ENCODE measurements around the gene ZNF532. TPM values are rescaled to one million over a fixed set of nuclear protein-coding genes. Genes with fewer than 3 reads are reported as not detected.
"Not testable (repeated sequence)": the region's sequence is repeated elsewhere in the genome, so short reads cannot be mapped to it uniquely, and the experiment has no call there.

ZNF532 gene
- total and polyA plus RNA-seq, 4 experiments from 2014 or later, result 1.1 to 9.2 (median 7.8) TPM; not detected in 1

DNA sequence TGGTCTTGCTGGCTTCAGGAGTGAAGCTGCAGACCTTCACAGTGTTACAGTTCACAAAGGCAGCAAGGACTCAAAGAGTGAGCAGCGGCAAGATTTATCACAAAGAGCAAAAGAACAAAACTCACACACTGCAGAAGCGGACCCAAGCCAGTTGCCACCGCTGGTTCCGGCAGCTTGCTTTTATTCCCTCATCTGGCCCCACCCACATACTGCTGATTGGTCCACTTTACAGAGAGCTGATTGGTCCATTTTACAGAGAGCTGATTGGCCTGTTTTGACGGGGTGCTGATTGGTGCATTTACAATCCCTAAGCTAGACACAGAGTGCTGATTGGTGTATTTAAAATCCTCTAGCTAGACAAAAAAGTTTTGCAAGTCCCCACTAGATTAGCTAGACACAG, 37.2 kb upstream of the ZNF532 start:
- Mint-ChIP-seq H3K27me3 (peaks cover 29 to 42% of the 10 kb centered on the region in 2 donors), H3K4me3 (no peak overlapping the region), H3K27ac (no peak overlapping the region), H3K4me1 (peaks cover 0 to 3% (median 2%) of the 10 kb centered on the region in 4 donors), H3K36me3 (no peaks in the 10 kb centered on the region), H3K9me3 (peaks cover 0 to 2% (median 0%) of the 10 kb centered on the region in 8 donors)
- Histone ChIP-seq H3K27me3 (ENCODE audit: insufficient read depth, low read length) (peaks cover 3% of the 10 kb centered on the region), H3K4me3 (ENCODE audit: low read length in 2 of 2) (no peak overlapping the region), H3K9me3 (ENCODE audit: control insufficient read depth in 1 of 2, low read length in 2 of 2) (no peaks in the 10 kb centered on the region), H3K36me3 (ENCODE audit: insufficient read depth, low read length) (no peaks in the 10 kb centered on the region), H3K27ac (ENCODE audit: low read depth, low read length) (no peak overlapping the region), H3K4me1 (ENCODE audit: insufficient read depth, low read length) (no peaks in the 10 kb centered on the region)
- ChIA-PET CTCF (ENCODE audit: partially characterized antibody) (no interaction called here), POLR2A (ENCODE audit: partially characterized antibody) (no interaction called here)
- no peak for DNase-seq
- intact Hi-C loops (cut with micrococcal nuclease), result no loop called here

GRCh38 chr18:58827886-58828285, 36.8 kb upstream of the ZNF532 start:
- peaks cover 0 to 2% (median 0%) of the 10 kb centered on the region in 8 donors for H3K9me3 Mint-ChIP-seq
- Histone ChIP-seq H3K9me3 (ENCODE audit: control insufficient read depth in 1 of 2, low read length in 2 of 2) (no peaks in the 10 kb centered on the region), H3K36me3 (ENCODE audit: insufficient read depth, low read length) (no peaks in the 10 kb centered on the region), H3K27me3 (ENCODE audit: insufficient read depth, low read length) (peaks cover 3% of the 10 kb centered on the region), H3K27ac (ENCODE audit: low read depth, low read length) (no peak overlapping the region), H3K4me1 (ENCODE audit: insufficient read depth, low read length) (no peaks in the 10 kb centered on the region), H3K4me3 (ENCODE audit: low read length in 2 of 2) (no peak overlapping the region)
- no peak overlapping the region for H3K4me3 Mint-ChIP-seq
- peaks cover 0 to 3% (median 2%) of the 10 kb centered on the region in 4 donors for H3K4me1 Mint-ChIP-seq
- peaks cover 25 to 37% of the 10 kb centered on the region in 2 donors for H3K27me3 Mint-ChIP-seq
- no peaks in the 10 kb centered on the region for H3K36me3 Mint-ChIP-seq
- intact Hi-C loops (cut with micrococcal nuclease), result no loop called here
- POLR2A ChIA-PET (ENCODE audit: partially characterized antibody), result no interaction called here
- no peak overlapping the region for H3K27ac Mint-ChIP-seq
- CTCF ChIA-PET (ENCODE audit: partially characterized antibody), result no interaction called here
- no peak for DNase-seq

DNA sequence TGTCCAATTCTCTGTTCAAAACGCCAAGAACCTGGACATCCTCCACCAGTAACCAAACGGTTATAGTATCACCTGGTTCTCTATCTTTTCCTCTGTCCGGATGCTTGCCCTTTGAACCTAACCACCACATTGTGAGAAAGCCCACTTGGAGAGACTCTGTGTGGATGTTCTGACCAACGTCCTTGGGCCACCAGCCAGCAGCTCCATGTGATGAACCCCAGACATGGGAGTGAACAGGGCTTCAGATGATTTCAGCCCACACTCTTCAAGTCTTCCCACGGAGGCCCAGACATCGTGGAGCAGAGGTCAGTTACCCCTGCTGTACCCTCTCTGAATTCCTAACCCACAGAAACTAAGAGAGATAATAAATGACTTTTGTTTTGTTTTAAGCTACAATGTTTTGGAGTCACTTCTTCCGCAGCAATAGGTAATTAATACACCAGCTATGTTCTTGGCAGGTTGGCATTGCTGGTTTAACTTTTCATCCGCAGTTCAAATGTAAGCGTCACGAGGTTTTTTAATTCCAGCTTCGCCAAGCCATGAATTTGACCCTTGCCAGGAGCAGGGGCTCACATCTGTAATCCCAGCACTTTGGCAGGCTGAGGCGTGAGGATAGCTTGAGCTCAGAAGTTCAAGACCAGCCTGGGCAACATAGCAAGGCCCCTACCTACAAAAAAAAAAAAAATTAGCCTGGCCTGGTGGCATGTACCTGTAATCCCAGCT, 36.1 kb upstream of the ZNF532 start:
- H3K4me1 Mint-ChIP-seq, result peaks cover 0 to 3% (median 2%) of the 10 kb centered on the region in 4 donors
- H3K27ac Mint-ChIP-seq, result no peak overlapping the region
- H3K4me3 Mint-ChIP-seq, result no peak overlapping the region
- H3K36me3 ChIP-seq (ENCODE audit: insufficient read depth, low read length), result no peaks in the 10 kb centered on the region
- CTCF ChIA-PET (ENCODE audit: partially characterized antibody), result interaction anchor here (1.3 to 2.0 kb wide), 3 partner anchors 10 to 242 kb away, joined by 3 to 5 read pairs (median 4); no protein-coding TSS in a partner anchor
- H3K27me3 Mint-ChIP-seq, result peaks cover 24 to 34% of the 10 kb centered on the region in 2 donors
- H3K27me3 ChIP-seq (ENCODE audit: insufficient read depth, low read length), result peaks cover 3% of the 10 kb centered on the region
- intact Hi-C loops (cut with micrococcal nuclease), result no loop called here
- peaks cover 0 to 2% (median 0%) of the 10 kb centered on the region in 8 donors for H3K9me3 Mint-ChIP-seq
- H3K4me3 ChIP-seq (ENCODE audit: low read length in 2 of 2), result no peak overlapping the region
- DNase-seq, result no peak
- POLR2A ChIA-PET (ENCODE audit: partially characterized antibody), result interaction anchor here (0.5 kb wide), 1 partner anchor 11 kb away, joined by 4 read pairs; no protein-coding TSS in a partner anchor
- no peak overlapping the region for H3K27ac ChIP-seq (ENCODE audit: low read depth, low read length)
- no peaks in the 10 kb centered on the region for H3K4me1 ChIP-seq (ENCODE audit: insufficient read depth, low read length)
- H3K9me3 ChIP-seq (ENCODE audit: control insufficient read depth in 1 of 2, low read length in 2 of 2), result no peaks in the 10 kb centered on the region
- H3K36me3 Mint-ChIP-seq, result no peaks in the 10 kb centered on the region

DNA sequence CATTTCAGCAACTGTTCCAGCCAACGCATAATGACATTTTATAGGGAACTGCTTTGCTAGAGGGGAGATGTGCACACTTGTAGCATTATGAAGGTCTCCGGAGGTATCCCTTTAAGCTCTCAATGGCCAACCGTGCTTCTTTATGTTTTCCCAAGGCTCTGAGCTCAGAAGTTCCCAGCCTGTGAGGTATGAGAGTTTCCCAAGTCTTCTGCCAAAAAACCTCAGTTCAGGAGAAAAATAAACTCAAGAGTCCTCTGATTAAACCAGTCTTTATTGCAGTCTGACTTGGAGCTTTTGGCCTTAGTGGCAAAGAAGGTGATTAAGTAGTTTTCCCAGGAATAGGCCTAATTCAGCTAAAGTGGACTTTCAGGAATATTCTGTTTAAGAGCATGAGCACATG, 35.4 kb upstream of the ZNF532 start:
- no peak for DNase-seq
- Histone ChIP-seq H3K27me3 (ENCODE audit: insufficient read depth, low read length) (peaks cover 3% of the 10 kb centered on the region), H3K4me3 (ENCODE audit: low read length in 2 of 2) (no peak overlapping the region), H3K27ac (ENCODE audit: low read depth, low read length) (no peak overlapping the region), H3K9me3 (ENCODE audit: control insufficient read depth in 1 of 2, low read length in 2 of 2) (no peaks in the 10 kb centered on the region), H3K36me3 (ENCODE audit: insufficient read depth, low read length) (no peaks in the 10 kb centered on the region), H3K4me1 (ENCODE audit: insufficient read depth, low read length) (no peaks in the 10 kb centered on the region)
- ChIA-PET CTCF (ENCODE audit: partially characterized antibody) (interaction anchor here (1.3 to 2.0 kb wide), 3 partner anchors 9 to 241 kb away, joined by 3 to 5 read pairs (median 4); no protein-coding TSS in a partner anchor), POLR2A (ENCODE audit: partially characterized antibody) (no interaction called here)
- Mint-ChIP-seq H3K9me3 (peaks cover 0 to 2% (median 0%) of the 10 kb centered on the region in 8 donors), H3K36me3 (no peaks in the 10 kb centered on the region), H3K4me3 (no peak overlapping the region), H3K4me1 (peaks cover 0 to 3% (median 2%) of the 10 kb centered on the region in 4 donors), H3K27me3 (peaks cover 22 to 31% of the 10 kb centered on the region in 2 donors), H3K27ac (no peak overlapping the region)
- intact Hi-C loops (cut with micrococcal nuclease), result no loop called here

DNA sequence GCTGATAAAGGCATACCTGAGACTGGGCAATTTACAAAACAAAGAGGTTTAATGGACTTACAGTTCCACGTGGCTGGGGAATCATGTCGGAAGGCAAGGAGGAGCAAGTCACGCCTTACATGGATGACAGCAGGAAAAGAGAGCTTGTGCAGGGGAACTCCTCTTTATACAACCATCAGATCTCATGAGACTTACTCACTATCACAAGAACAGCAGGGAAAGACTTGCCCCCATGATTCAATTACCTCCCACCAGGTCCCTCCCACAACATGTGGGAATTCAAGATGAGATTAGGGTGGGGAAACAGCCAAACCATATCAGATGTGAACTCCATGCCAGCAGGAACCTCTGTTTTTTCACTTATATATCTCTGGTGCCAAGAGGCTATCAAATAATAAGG, 34.8 kb upstream of the ZNF532 start:
- CTCF ChIA-PET (ENCODE audit: partially characterized antibody), result interaction anchor here (2.0 kb wide), 1 partner anchor 9 kb away, joined by 5 read pairs; no protein-coding TSS in a partner anchor
- H3K27ac Mint-ChIP-seq; H3K27ac ChIP-seq (ENCODE audit: low read depth, low read length); H3K4me3 Mint-ChIP-seq; intact Hi-C loops (cut with micrococcal nuclease); H3K9me3 ChIP-seq (ENCODE audit: control insufficient read depth in 1 of 2, low read length in 2 of 2); POLR2A ChIA-PET (ENCODE audit: partially characterized antibody); H3K27me3 ChIP-seq (ENCODE audit: insufficient read depth, low read length); H3K4me3 ChIP-seq (ENCODE audit: low read length in 2 of 2); H3K4me1 Mint-ChIP-seq; DNase-seq; H3K36me3 ChIP-seq (ENCODE audit: insufficient read depth, low read length); H3K9me3 Mint-ChIP-seq; H3K4me1 ChIP-seq (ENCODE audit: insufficient read depth, low read length); H3K36me3 Mint-ChIP-seq: not testable (repeated sequence)
- H3K27me3 Mint-ChIP-seq, result peaks cover 19 to 28% of the 10 kb centered on the region in 2 donors

- Histone ChIP-seq H3K4me3 (ENCODE audit: low read length in 2 of 2) (no peak overlapping the region), H3K27me3 (ENCODE audit: insufficient read depth, low read length) (no peaks in the 10 kb centered on the region), H3K4me1 (ENCODE audit: insufficient read depth, low read length) (no peaks in the 10 kb centered on the region), H3K36me3 (ENCODE audit: insufficient read depth, low read length) (no peaks in the 10 kb centered on the region), H3K9me3 (ENCODE audit: control insufficient read depth in 1 of 2, low read length in 2 of 2) (no peaks in the 10 kb centered on the region), H3K27ac (ENCODE audit: low read depth, low read length) (no peak overlapping the region)
- Mint-ChIP-seq H3K4me3 (no peak overlapping the region), H3K36me3 (no peaks in the 10 kb centered on the region), H3K27me3 (peaks cover 11 to 19% of the 10 kb centered on the region in 2 donors), H3K27ac (no peak overlapping the region), H3K9me3 (peaks cover 0 to 2% (median 0%) of the 10 kb centered on the region in 8 donors), H3K4me1 (no peaks in the 10 kb centered on the region)
- DNase-seq, result no peak
- ChIA-PET POLR2A (ENCODE audit: partially characterized antibody) (interaction anchor here (0.9 kb wide), 1 partner anchor 17 kb away, joined by 3 read pairs; no protein-coding TSS in a partner anchor), CTCF (ENCODE audit: partially characterized antibody) (no interaction called here)
- intact Hi-C loops (cut with micrococcal nuclease), result no loop called here
These were observed 33.1 kb upstream of the ZNF532 start for GRCh38 chr18:58831606-58832005.

DNA sequence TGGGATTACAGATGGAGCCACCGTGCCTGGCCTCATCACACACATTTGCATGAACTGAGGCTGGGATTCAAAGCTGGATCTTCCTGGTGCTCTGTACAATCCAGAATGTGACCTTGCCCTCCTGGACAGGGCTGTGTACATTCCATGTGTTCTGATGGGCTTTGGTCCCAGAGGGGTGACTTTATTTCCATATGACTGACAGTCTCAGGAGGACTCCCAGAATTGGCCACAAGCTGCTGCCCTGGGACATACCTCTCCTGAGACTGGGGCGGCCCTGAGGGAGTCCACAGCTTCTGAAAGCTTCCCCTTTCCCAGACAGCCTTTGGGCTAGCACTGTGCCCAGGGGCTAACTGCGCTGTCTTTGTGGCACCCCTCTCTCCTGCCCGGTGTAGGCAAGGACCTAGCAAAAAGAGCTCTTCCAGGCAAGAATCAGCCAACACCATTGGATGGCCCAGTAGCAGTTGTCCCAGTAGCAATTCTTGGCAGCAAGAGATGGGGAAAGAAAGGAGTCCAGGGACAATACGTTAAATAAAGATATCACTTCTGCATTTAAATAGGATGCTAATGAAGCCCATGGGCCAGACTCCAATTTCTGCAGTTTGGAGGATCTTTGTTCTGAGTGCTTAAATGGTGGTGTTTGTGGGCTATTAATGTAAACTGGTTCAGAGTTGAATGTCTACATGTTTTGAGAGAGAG, 26.4 kb upstream of the ZNF532 start:
- no peak overlapping the region for H3K27ac ChIP-seq (ENCODE audit: low read depth, low read length)
- ChIA-PET CTCF (ENCODE audit: partially characterized antibody) (interaction anchor here (1.7 kb wide), 1 partner anchor 9 kb away, joined by 5 read pairs; no protein-coding TSS in a partner anchor), POLR2A (ENCODE audit: partially characterized antibody) (no interaction called here)
- H3K36me3 Mint-ChIP-seq, result no peaks in the 10 kb centered on the region
- intact Hi-C loops (cut with micrococcal nuclease), result no loop called here
- H3K4me1 ChIP-seq (ENCODE audit: insufficient read depth, low read length), result no peaks in the 10 kb centered on the region
- peaks cover 0 to 2% (median 0%) of the 10 kb centered on the region in 8 donors for H3K9me3 Mint-ChIP-seq
- DNase-seq, result no peak
- peaks cover 2 to 7% of the 10 kb centered on the region in 2 donors for H3K27me3 Mint-ChIP-seq
- no peaks in the 10 kb centered on the region for H3K4me1 Mint-ChIP-seq
- H3K4me3 ChIP-seq (ENCODE audit: low read length in 2 of 2), result no peak overlapping the region
- no peak overlapping the region for H3K27ac Mint-ChIP-seq
- no peaks in the 10 kb centered on the region for H3K9me3 ChIP-seq (ENCODE audit: control insufficient read depth in 1 of 2, low read length in 2 of 2)
- no peaks in the 10 kb centered on the region for H3K27me3 ChIP-seq (ENCODE audit: insufficient read depth, low read length)
- no peak overlapping the region for H3K4me3 Mint-ChIP-seq
- no peaks in the 10 kb centered on the region for H3K36me3 ChIP-seq (ENCODE audit: insufficient read depth, low read length)

Data from CD4-positive, alpha-beta memory T cell (primary cell).